IPS DF 19.7 (cell line): Measurements from ENCODE around the gene AKR1B15.
"Not testable (repeated sequence)": the region's sequence is repeated elsewhere in the genome, so short reads cannot be mapped to it uniquely, and the experiment has no call there.

Experiments used
- DNase-seq: peaks from one replicate; pipeline ENCODE4 v3.0.0-alpha.2; 2013; ENCODE audit warnings: low read depth, low spot score

The AKR1B15 gene

DNA sequence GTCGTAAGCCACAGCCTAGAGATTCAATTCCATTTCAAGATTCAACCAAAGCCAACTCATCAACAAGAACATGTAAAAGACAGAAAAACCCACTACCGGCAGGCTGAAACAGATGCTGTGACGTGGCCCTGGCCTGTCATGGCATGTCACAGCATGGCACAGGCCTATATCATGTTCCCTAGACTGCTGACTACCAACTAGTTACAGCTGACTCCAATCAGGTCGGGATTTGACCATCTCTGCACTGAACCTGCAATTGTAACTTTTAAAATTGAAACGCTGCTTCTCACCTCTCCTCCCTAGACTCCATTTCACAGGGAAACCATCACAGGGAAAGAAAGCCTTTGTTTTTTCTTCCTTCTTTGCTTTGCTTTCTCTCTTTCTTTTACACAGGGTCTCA, 12.7 kb downstream of the AKR1B15 start:
- DNase-seq: not testable (repeated sequence)

DNA sequence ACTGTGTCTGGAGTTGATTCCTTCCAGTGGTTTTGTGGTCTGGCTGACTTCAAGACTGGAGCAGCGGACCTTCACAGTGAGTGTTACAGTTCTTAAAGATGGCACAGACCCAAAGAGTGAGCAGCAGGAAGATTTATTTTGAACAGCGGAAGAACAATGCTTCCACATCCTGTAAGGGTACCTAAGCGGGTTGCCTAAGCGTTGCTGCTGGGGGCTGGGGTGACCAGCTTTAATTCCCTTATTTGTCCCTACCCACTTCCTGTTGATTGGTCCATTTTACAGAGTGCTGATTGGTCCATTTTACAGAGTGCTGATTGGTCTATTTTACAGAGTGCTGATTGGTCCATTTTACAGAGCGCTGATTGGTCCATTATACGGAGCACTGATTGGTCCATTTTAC, 13.2 kb downstream of the AKR1B15 start:
- DNase-seq: no peak

- not testable (repeated sequence) for DNase-seq
Measured at GRCh38 chr7:134563398-134563749, 14.5 kb downstream of the AKR1B15 start.

DNA sequence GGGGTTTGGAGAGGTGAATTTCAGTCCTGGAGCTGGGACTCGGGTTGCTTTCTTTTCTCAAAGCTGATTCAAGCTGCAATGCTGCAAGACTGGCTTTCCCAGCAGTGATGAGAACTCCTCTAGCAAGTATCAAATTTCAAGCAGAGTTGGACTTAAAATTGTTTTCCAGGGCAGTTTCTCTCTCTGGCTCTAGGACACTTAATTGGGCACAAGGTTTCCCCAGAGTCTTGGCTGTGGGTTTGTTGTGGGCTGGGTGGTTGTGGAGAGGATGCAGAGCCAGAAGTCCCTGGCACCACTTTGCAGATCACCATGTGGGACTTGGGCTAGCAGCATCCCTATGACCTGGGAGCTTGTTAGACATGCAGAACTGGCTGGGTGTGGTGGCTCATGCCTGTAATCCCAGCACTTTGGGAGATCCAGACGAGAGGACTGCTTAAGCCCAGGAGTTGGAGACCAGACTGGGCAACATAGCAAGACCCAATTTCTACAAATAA, 16.8 kb downstream of the AKR1B15 start:
- no peak for DNase-seq

DNA sequence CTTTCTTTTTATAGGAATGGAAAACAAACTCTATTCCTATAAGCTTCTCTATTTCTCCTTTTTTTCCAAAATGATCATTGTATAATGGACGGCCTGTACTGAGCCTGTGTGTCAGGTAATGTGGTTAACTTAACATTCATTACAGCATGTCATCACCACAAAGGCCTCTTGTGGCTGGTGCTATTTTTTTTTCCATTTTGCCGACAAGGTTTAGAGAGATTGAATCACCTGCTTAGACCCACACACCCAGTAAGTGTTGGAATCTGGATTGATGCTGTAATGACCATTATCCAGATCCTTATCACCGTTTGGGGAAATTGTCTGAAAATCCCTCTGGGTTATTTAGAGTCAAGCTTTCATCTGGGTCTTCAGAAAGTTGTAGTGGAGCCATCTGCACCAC, 18.5 kb downstream of the AKR1B15 start:
- DNase-seq: no peak

DNA sequence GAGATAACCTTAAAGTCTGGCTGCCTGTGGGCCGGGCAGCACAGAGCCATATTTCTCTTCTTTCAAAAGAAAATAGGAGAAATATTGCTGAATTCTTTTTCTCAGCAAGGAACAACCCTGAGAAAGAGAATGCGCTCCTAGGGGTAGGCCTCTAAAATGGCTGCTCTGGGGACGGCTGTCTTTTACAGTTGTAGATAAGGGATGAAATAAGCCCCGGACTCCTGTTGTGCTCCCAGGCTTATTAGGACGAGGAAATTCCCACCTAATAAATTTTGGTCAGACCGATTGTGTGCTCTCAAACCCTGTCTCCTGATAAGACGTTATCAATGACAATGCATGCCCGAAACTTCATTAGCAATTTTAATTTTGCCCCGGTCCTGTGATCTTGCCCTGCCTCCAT, 21.1 kb downstream of the AKR1B15 start:
- not testable (repeated sequence) for DNase-seq

- no peak for DNase-seq
Measured at GRCh38 chr7:134571101-134571500, 22.2 kb downstream of the AKR1B15 start.

- no peak for DNase-seq
Measured at GRCh38 chr7:134571746-134572461, 23.0 kb downstream of the AKR1B15 start.

DNA sequence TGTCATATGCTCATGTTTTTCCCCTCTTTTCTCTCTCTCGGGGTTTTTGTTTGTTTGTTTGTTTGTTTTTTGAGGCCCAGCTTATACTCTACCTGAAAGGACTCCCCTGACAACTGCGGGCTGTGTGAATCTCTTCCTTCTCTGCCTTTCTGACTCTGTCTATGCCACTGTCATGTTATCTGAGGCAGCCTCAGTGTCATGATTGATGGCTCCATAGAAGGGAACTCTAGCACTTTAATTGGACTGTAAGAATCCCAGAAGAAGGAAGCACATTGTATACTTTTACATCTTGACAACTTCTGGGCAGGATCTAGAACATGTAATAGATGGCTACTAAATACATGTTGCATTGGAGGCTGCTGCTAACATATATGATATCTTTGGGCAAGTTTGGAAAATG, 25.4 kb downstream of the AKR1B15 start:
- no peak for DNase-seq

GRCh38 chr7:134584290-134584689, 35.4 kb downstream of the AKR1B15 start:
- DNase-seq: no peak

- no peak for DNase-seq
Measured at GRCh38 chr7:134585897-134586296, 37.0 kb downstream of the AKR1B15 start.

DNA sequence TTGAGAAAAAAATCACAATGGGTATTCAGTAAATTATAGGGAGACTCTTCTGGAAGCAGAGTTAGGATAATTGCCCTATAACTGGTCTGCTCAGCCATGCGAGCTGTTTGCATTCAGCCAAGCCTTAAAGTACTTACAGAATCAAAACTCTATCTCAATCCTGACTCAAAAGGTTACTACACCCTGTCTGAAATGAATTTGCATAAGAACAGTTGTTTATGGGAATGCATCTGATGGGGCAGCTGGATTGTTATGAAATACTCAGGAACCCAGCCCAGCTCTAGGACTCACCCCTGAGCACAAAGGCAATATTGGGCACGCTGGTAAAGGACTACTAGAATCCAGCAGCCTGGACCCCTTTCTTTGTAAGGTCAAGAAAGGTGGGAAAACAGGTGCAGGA, 38.8 kb downstream of the AKR1B15 start:
- no peak for DNase-seq

- DNase-seq: no peak
Measured at GRCh38 chr7:134589491-134589941, 40.6 kb downstream of the AKR1B15 start.

GRCh38 chr7:134593530-134594392, 44.9 kb downstream of the AKR1B15 start:
- DNase-seq: no peak

GRCh38 chr7:134594877-134595276, 46.0 kb downstream of the AKR1B15 start:
- DNase-seq: no peak

- DNase-seq: no peak
Measured at GRCh38 chr7:134599371-134599770, 50.5 kb downstream of the AKR1B15 start.

- no peak for DNase-seq
Measured at GRCh38 chr7:134601459-134601858, 52.5 kb downstream of the AKR1B15 start.

DNA sequence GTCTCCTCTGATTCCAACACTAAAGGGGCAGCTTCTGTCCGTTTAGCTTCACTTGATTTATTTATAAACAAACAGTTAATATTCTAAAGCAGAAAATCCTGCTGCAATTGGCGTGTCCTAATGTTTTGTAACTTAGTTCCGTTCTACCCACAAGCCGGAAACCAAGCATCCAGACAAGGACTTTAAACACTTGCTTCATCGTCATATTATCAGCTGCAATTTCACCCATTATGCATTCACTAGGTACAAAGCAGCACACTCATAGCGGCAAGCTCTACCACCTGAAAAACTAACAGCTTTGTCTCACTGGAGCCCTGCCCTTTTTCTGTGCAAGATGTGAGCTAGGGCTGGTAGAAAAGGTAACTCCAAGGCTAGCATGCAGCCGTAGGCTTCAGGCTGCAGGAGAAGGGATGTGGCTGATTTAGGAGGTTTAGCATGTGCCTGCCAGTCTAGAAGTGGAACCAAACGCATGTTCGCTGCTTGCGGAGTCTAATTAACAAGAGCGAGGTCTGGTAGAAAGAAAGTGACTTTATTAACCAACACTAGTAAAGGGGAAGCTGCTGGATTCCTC, 54.1 kb downstream of the AKR1B15 start:
- DNase-seq: no peak

- DNase-seq: no peak
Measured at GRCh38 chr7:134605978-134606923, 57.3 kb downstream of the AKR1B15 start.

DNA sequence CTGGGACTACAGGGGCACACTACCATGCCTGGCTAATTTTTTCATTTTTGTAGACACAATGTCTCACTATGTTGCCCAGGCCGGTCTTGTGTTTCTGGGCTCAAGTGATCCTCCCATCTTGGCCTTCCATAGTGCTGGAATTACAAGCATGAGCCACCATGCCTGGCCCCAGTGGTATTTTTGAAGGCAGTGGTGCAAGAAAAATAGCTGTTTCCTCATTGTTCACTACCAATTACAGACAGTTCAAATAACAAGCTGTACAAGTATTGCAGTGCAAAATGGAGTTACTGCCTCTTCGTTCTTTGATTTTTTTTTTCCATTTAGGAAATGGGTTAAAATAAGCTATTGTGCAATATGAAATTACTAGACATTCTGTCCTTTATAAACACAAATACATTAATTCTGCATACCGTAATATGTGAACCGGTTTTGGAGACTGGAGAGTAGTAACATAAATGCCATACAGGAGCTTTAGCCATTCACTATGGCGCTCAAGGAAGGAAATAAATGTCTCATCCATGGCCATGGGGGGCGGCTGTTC, 62.8 kb downstream of the AKR1B15 start:
- no peak for DNase-seq

- no peak for DNase-seq
Measured at GRCh38 chr7:134612197-134612596, 63.3 kb downstream of the AKR1B15 start.
